Measurements from ENCODE around the gene HMCES. TPM values are rescaled to one million over a fixed set of nuclear protein-coding genes. Genes with fewer than 3 reads are reported as not detected.
A peak's percentile ranks its signal among the peaks of the same experiment; 100 is the strongest.

Gene HMCES
- total RNA-seq, 6 experiments from 2014 or later = 17.4 to 36.9 (median 20.1) TPM

GRCh38 chr3:129231331-129232119, 47.1 kb upstream of the HMCES start:
- no peak for ATAC-seq
- intact Hi-C loops (cut with DNase I) = no loop called here
- no peaks in the 10 kb centered on the region for H3K9me3 ChIP-seq
- H3K4me3 ChIP-seq = no peak overlapping the region
- peak overlapping the region in 2 of 3 donors; percentile 24 to 69 for H3K27ac ChIP-seq
- DNase-seq = peak in 1 of 3 donors; percentile 42
- 58% methylated on average over 5 of the region's 10 CpGs for WGBS (ENCODE audit: insufficient coverage, low coverage, low lambda C conversion rate, missing lambda C conversion rate)
- TF ChIP-seq CTCF (IDR thresholded peaks at IDR 0.05) (no peak), POLR2A (IDR thresholded peaks at IDR 0.05) (no peak)
- peaks cover 0 to 14% (median 0%) of the 10 kb centered on the region in 4 donors for H3K4me1 ChIP-seq
- H3K36me3 ChIP-seq = no peaks in the 10 kb centered on the region
- H3K27me3 ChIP-seq = no peaks in the 10 kb centered on the region

- Histone ChIP-seq H3K4me3 (no peak overlapping the region), H3K36me3 (no peaks in the 10 kb centered on the region), H3K27me3 (no peaks in the 10 kb centered on the region), H3K9me3 (no peaks in the 10 kb centered on the region), H3K4me1 (peaks cover 0 to 9% (median 0%) of the 10 kb centered on the region in 4 donors), H3K27ac (peak overlapping the region in 1 of 3 donors; percentile 51)
- ATAC-seq (peak; percentile 45 to 63 (median 56)), DNase-seq (peak in 1 of 3 donors; percentile 61)
- no peak for TF ChIP-seq POLR2A (IDR thresholded peaks at IDR 0.05)
- TF ChIP-seq CTCF (IDR thresholded peaks at IDR 0.05) = no peak
- intact Hi-C loops (cut with DNase I) = no loop called here
- WGBS (ENCODE audit: insufficient coverage, low coverage, low lambda C conversion rate, missing lambda C conversion rate) = 35% methylated on average over 4 of the region's 4 CpGs
Measured at GRCh38 chr3:129233538-129233937, 45.1 kb upstream of the HMCES start.

- H3K36me3 ChIP-seq = no peaks in the 10 kb centered on the region
- H3K27me3 ChIP-seq = no peaks in the 10 kb centered on the region
- ATAC-seq = no peak
- TF ChIP-seq CTCF (IDR thresholded peaks at IDR 0.05) (no peak), POLR2A (IDR thresholded peaks at IDR 0.05) (no peak)
- H3K4me3 ChIP-seq = no peak overlapping the region
- H3K9me3 ChIP-seq = no peaks in the 10 kb centered on the region
- H3K4me1 ChIP-seq = peaks cover 0 to under 1% (median 0%) of the 10 kb centered on the region in 4 donors
- intact Hi-C loops (cut with DNase I) = no loop called here
- peak in 1 of 3 donors; percentile 5 for DNase-seq
- no peak overlapping the region for H3K27ac ChIP-seq
- WGBS (ENCODE audit: insufficient coverage, low coverage, low lambda C conversion rate, missing lambda C conversion rate) = 90% methylated on average over 3 of the region's 3 CpGs
Measured at GRCh38 chr3:129234441-129234840, 44.2 kb upstream of the HMCES start.

GRCh38 chr3:129235344-129235917, 43.2 kb upstream of the HMCES start:
- TF ChIP-seq POLR2A (IDR thresholded peaks at IDR 0.05) (no peak), CTCF (IDR thresholded peaks at IDR 0.05) (no peak)
- Histone ChIP-seq H3K4me1 (no peaks in the 10 kb centered on the region), H3K4me3 (no peak overlapping the region), H3K27ac (no peak overlapping the region), H3K9me3 (no peaks in the 10 kb centered on the region), H3K36me3 (no peaks in the 10 kb centered on the region), H3K27me3 (no peaks in the 10 kb centered on the region)
- DNase-seq = no peak
- 100% methylated on average over 2 of the region's 4 CpGs for WGBS (ENCODE audit: insufficient coverage, low coverage, low lambda C conversion rate, missing lambda C conversion rate)
- intact Hi-C loops (cut with DNase I) = no loop called here
- ATAC-seq = no peak

All from right lobe of liver (tissue), 6 donors.